NCI-H1092 (cell line): ENCODE results near the gene BMP2K.

Experiments
- DNase-seq: peaks from one replicate; lab custom pipeline; 2025; lab: John Stamatoyannopoulos, UW

Gene BMP2K

GRCh38 chr4:78937837-78938236 is 161.7 kb downstream of the BMP2K start:
- DNase-seq = no peak

- no peak for DNase-seq
These were observed 162.3 kb downstream of the BMP2K start for GRCh38 chr4:78938474-78938867.

GRCh38 chr4:78938868-78939666 is 162.9 kb downstream of the BMP2K start, which contains the start of gene PAQR3:
PAQR3 (minus strand) TSS chr4:78939438; CDS start chr4:78939224, 214 bp downstream.
- peak; percentile 82 for DNase-seq

GRCh38 chr4:78939667-78940008 is 163.5 kb downstream of the BMP2K start:
- DNase-seq = no peak

- DNase-seq = no peak
These were observed 164.6 kb downstream of the BMP2K start for GRCh38 chr4:78940752-78941151.

GRCh38 chr4:78944381-78944780 is 168.2 kb downstream of the BMP2K start:
- DNase-seq = no peak

- no peak for DNase-seq
These were observed 169.6 kb downstream of the BMP2K start for GRCh38 chr4:78945651-78946179.

- no peak for DNase-seq
These were observed 173.6 kb downstream of the BMP2K start for GRCh38 chr4:78949735-78950134.

- DNase-seq = peak; percentile 20
These were observed 175.8 kb downstream of the BMP2K start for GRCh38 chr4:78951862-78952472.

GRCh38 chr4:78953231-78953630 is 177.1 kb downstream of the BMP2K start:
- DNase-seq = no peak

GRCh38 chr4:78953769-78954666 is 177.9 kb downstream of the BMP2K start:
- peak; percentile 11 for DNase-seq

GRCh38 chr4:78956975-78957374 is 180.8 kb downstream of the BMP2K start:
- DNase-seq = no peak

GRCh38 chr4:78960926-78961325 is 184.8 kb downstream of the BMP2K start:
- DNase-seq = no peak
